Measurements from ENCODE around the gene RDH11. TPM values are rescaled to one million over a fixed set of nuclear protein-coding genes. Genes with fewer than 3 reads are reported as not detected.
"Not testable (repeated sequence)": the region's sequence is repeated elsewhere in the genome, so short reads cannot be mapped to it uniquely, and the experiment has no call there.

The RDH11 gene
- total RNA-seq, 2 donors from 2014 or later: 43.2 to 51.6 TPM

DNA sequence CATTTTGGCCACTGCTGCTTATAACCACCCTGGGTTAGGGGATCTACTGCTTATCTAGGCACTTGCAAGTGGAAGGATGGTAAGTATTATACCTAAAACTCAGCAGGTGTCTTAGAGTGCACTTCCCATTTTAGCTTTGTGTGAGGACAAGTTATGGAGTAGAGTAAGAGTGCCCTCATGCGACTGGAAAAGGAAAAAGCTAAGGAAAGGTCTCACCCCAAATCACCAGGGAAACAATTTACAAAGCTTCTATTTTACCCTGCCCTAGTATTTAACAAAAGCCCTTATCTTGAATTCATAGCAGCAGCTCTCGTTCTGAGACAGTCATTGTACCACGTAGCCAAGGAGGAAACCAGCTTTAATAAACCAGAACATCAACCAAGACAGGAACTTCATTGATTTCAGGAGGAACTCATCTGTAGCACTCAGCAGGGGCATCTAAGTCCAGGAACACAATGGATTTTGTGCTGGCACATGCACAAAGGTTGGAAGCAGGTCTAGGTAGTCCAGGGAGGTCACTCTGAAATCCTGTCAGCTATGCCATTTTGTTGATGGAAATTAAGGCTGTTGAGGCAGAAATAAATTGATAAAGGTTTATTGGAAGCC, 9.0 kb upstream of the RDH11 start:
- Histone ChIP-seq H3K27me3 (replicated peaks; ENCODE audit: insufficient read depth) (no peaks in the 10 kb centered on the region), H3K4me3 (no peak overlapping the region), H3K4me1 (ENCODE audit: control insufficient read depth in 1 of 2, low read depth in 2 of 2) (no peaks in the 10 kb centered on the region), H3K36me3 (no peaks in the 10 kb centered on the region), H3K27ac (no peak overlapping the region), H3K9me3 (no peaks in the 10 kb centered on the region)
- ATAC-seq (ENCODE audit: insufficient number of reproducible peaks, low FRiP score, low read depth): no peak
- TF ChIP-seq CTCF (IDR thresholded peaks at IDR 0.05): peak; percentile 53
- DNase-seq (ENCODE audit: low spot score): no peak

- no peaks in the 10 kb centered on the region for H3K4me1 ChIP-seq (ENCODE audit: control insufficient read depth in 1 of 2, low read depth in 2 of 2)
- H3K9me3 ChIP-seq: no peaks in the 10 kb centered on the region
- no peak for DNase-seq (ENCODE audit: low spot score)
- no peak for ATAC-seq (ENCODE audit: insufficient number of reproducible peaks, low FRiP score, low read depth)
- H3K27me3 ChIP-seq (replicated peaks; ENCODE audit: insufficient read depth): no peaks in the 10 kb centered on the region
- H3K36me3 ChIP-seq: no peaks in the 10 kb centered on the region
- H3K27ac ChIP-seq: no peak overlapping the region
- TF ChIP-seq CTCF (IDR thresholded peaks at IDR 0.05): no peak
- H3K4me3 ChIP-seq: no peak overlapping the region
Measured at GRCh38 chr14:67703997-67704396, 8.4 kb upstream of the RDH11 start.

GRCh38 chr14:67701492-67701891, 5.9 kb upstream of the RDH11 start, which contains the start of gene RDH12:
RDH12 (plus strand) TSS chr14:67701886; CDS start chr14:67722643, 20,757 bp downstream.
- H3K36me3 ChIP-seq; DNase-seq (ENCODE audit: low spot score); ATAC-seq (ENCODE audit: insufficient number of reproducible peaks, low FRiP score, low read depth): not testable (repeated sequence)

DNA sequence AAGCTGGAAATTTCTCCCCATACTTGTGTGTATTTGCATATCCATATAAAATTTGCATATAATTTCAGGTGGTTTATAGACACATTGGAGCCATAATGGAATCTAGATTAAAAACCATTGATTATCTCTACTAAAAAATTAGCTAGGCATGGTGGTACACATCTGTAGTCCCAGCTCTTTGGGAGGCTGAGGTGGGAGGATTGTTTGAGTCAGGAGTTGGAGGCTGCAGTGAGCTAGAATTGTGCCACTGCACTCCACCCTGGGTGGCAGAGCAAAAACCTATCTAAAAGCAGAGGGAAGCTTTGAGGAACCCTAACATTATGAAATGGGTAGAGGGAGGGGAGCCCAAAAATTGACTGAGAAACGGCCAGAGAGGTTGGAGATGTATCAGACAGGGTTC, 2.6 kb upstream of the RDH11 start:
- Histone ChIP-seq H3K9me3 (no peaks in the 10 kb centered on the region), H3K27me3 (replicated peaks; ENCODE audit: insufficient read depth) (no peaks in the 10 kb centered on the region), H3K36me3 (no peaks in the 10 kb centered on the region), H3K4me3 (no peak overlapping the region), H3K27ac (no peak overlapping the region), H3K4me1 (ENCODE audit: control insufficient read depth in 1 of 2, low read depth in 2 of 2) (peaks cover 0 to 10% of the 10 kb centered on the region in 2 donors)
- DNase-seq (ENCODE audit: low spot score) (no peak), ATAC-seq (ENCODE audit: insufficient number of reproducible peaks, low FRiP score, low read depth) (no peak)
- TF ChIP-seq CTCF (IDR thresholded peaks at IDR 0.05): no peak

More at GRCh38 chr14:67701492-67701891, 5.9 kb upstream of the RDH11 start, which contains the start of gene RDH12:
- H3K27ac ChIP-seq; H3K27me3 ChIP-seq (replicated peaks; ENCODE audit: insufficient read depth); H3K4me1 ChIP-seq (ENCODE audit: control insufficient read depth in 1 of 2, low read depth in 2 of 2); H3K9me3 ChIP-seq; H3K4me3 ChIP-seq: not testable (repeated sequence)

- ATAC-seq (ENCODE audit: insufficient number of reproducible peaks, low FRiP score, low read depth): no peak
- TF ChIP-seq CTCF (IDR thresholded peaks at IDR 0.05): no peak
- H3K36me3 ChIP-seq: peaks cover 3% of the 10 kb centered on the region
- H3K4me1 ChIP-seq (ENCODE audit: control insufficient read depth in 1 of 2, low read depth in 2 of 2): peaks cover 0 to 14% of the 10 kb centered on the region in 2 donors
- no peak overlapping the region for H3K4me3 ChIP-seq
- H3K27me3 ChIP-seq (replicated peaks; ENCODE audit: insufficient read depth): no peaks in the 10 kb centered on the region
- DNase-seq (ENCODE audit: low spot score): no peak
- no peaks in the 10 kb centered on the region for H3K9me3 ChIP-seq
- no peak overlapping the region for H3K27ac ChIP-seq
Measured at GRCh38 chr14:67697006-67697405, 1.4 kb upstream of the RDH11 start.
